ENCODE results near the gene CXCL16.
A peak's percentile ranks its signal among the peaks of the same experiment; 100 is the strongest.

Gene CXCL16, protein sequence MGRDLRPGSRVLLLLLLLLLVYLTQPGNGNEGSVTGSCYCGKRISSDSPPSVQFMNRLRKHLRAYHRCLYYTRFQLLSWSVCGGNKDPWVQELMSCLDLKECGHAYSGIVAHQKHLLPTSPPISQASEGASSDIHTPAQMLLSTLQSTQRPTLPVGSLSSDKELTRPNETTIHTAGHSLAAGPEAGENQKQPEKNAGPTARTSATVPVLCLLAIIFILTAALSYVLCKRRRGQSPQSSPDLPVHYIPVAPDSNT

DNA sequence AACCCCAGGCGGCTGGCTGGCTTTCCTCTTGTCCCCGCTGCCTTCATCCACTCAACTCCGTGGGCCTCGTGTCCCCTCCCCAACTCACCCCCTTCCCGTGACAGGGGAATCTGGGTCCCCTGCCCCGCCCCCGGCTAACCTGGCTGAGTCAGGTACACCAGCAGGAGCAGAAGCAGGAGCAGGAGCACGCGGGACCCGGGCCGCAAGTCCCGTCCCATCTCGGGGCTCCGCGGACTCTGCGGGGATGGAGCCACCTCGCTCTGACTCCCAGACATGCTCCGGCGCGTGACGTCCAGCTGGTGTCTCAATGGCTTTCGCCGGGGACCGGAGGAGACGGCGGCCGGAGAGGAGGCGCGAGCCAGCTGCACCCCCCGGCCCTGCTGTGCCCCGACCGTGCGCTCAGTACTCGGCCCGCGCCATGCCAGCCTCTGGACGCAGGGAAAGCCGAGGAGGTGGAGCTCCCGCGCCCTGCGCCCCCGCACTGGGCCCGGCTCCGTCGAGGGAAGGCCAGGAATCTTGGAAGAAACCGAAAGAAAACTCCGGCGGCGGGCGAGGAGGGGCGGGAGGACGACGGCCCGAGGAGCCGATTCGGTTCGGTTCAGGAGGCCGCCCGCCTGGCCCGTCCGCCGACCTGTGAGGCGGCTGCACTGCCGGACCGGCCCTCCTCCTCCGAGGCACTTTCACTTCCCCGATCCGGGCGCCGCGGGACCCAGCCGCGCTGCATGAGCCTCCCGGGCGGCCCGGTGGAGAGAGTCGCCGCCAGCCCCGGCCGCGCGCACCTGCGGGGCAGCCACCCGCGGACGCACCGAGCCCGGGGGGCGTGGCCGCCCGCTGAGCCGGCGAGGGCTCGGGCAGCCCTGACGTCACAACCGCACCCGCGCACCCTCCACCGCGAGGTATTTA, at the start of gene CXCL16, which contains the start of gene ZMYND15:
TSS of gene CXCL16 (minus strand) at position 807 of the 903 bp plus-strand sequence. CDS start at position 218, 589 bp downstream.
TSS of gene ZMYND15 (plus strand) at position 712 of the 903 bp plus-strand sequence. CDS start 716 bp downstream, outside the sequence.
- DNase-seq (ENCODE audit: low spot score) = peak; percentile 47

DNA sequence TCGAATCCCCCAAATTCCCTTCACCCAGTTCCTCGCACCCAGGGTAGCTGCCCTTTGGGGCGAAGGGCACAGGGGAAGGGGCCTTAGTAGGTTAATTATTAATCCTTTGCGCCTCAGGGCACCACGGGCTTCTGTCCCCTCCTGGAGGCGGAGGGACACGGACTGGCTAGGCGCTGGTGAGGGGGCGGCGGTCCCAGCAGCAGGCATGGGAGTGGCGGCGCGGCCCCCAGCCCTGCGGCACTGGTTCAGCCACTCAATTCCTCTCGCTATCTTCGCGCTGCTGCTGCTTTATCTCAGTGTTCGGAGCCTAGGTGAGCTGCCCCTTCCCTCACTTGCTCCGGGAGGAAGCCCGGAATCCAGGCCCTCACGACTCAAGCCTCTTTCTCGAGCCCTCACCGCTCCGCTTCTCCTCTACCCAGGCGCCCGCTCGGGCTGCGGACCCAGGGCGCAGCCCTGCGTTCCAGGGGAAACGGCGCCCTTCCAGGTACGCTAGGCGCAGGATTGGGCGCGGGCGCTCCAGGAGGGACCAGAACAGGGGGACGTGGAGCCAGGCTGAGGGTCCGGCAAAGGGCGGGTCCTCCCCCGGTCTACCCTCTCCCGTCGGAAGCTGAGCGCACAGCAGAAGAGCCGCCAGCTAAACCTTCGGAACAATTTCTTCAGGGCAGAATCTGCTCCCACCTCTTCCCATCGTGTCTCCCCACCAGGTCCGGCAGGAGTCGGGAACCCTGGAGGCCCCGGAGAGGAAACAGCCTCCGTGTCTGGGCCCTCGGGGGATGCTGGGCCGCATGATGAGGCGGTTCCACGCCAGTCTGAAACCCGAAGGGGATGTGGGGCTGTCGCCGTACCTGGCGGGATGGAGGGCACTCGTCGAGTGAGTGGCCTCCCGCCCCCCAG, 49.3 kb upstream of the CXCL16 start, which contains the start of gene GLTPD2:
TSS of gene GLTPD2 (plus strand) at position 158 of the 894 bp plus-strand sequence. CDS start at position 206, 48 bp downstream.
- DNase-seq (ENCODE audit: low spot score) = no peak

DNA sequence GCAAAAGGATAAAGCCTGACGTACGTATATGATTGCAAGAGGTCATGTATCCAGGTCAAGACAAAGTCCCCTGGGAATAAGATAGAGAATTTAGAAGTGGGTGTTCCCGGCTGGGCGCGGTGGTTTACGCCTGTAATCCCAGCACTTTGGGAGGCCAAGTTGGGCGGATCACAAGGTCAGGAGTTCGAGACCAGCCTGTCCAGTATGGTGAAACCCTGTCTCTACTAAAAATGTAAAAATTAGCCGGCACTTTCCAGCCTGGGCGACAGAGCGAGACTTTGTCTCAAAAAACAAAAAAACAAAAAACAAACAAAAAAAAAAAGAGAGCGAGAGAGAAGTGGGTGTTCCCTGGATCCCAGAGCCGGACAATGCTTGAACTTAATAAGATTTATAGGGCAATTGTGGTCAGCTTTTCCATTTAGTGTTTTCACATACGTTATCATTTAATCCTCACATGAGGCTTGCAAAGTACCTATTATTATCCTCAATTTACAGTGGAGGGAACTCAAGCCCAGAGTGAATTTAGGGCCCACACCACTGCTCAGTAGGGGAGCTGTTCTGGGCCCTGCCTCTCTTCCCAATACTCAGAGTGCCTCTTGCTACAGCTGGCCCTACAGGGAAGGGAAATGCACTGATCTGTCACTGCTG, 48.6 kb upstream of the CXCL16 start:
- DNase-seq (ENCODE audit: low spot score) = no peak

DNA sequence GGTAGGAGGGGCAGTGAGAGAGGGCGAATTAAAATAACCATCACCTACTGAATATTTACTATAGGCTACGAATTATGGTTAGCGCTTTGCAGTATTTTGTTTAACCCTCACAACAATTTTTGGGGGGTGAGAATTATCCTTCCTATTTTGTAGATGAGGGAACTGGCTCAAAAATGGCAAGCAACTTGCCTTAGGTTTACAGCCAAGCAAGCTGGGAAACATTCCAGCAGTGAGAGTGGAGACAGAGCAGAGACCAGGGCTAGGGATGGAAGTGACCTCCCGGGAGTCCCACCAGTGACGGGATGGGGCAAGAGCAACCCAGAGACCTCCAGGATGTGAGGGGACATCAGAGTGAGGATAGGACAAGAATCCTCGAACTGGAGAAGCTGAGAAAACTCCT, 46.8 kb upstream of the CXCL16 start:
- DNase-seq (ENCODE audit: low spot score) = no peak

DNA sequence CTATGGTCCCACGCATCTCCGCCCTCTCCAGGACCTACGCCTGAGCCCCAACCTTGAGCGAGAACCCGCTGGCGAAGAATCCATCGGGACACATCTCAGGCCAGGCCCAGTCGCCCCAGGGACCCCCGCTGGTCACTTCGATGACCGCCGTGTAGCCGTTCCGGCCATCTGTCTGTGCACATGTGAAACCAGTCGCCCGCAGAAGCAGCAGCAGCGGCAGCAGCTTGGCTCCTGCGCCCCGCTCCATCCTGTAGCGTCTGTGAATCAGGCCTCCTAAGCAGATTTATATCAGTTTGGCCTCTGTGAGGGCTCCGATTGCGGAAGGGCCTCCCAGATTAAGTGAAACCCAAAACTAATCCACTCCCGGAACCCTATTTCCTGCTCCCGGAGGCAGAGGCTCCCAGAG, 46.4 kb upstream of the CXCL16 start, which contains the start of gene VMO1:
TSS of gene VMO1 (minus strand) at position 259 of the 406 bp plus-strand sequence. CDS start at position 247, 12 bp downstream.
- DNase-seq (ENCODE audit: low spot score) = no peak

DNA sequence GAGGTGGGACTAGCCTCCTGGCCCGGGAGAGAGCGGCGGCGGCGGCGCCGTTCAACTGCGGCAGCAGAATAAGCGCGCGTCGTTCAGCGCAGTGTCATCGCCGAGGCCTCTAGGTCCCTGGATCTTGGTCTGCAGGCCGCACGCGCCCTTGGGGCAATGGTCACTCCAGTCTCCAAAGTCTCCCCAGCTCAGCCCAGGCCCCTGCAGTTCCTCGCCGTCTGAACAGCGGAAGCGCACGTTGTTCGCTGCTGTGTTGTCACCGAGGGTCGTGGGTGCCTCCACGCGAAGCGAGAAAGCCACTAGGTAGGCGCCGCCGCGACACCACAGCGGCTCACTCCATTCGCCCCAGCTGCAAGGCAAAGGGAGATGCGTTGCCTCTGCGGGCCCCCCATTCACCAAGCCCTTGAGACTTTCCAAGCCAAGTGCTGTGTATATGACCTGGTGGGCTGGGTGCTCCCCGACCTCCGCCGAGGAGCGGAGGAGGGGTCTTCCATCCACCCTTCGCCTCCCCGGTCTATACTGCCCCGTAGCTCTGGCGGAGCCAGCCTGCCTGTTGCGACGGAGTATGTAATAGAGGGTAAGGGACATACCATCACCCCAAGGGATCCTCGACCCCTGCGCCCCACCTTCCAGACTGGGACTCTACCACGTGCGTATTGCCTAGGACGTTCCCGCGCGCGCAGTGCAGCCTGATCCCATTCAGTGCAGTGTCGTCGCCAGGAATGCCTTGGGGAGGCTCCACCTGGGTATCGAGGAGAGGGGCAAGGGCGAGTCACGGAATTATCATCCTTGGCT, 45.8 kb upstream of the CXCL16 start:
- DNase-seq (ENCODE audit: low spot score) = no peak

DNA sequence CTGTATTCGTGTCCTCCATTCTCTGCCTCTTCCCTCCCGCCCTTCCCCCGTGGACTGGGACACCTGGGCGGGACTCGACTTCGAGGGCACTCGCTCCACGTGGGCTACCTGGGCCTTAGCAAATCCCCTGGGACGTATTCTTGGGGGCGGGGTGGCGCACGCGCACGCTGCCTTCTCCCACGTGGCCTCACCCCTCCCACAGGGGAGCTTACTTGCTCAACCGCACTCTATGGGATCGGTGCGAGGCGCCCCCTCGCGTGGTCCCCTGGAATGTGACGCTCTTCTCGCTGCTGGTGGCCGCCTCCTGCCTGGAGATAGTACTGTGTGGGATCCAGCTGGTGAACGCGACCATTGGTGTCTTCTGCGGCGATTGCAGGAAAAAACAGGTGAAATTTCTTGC, 42.9 kb upstream of the CXCL16 start:
- DNase-seq (ENCODE audit: low spot score) = no peak

DNA sequence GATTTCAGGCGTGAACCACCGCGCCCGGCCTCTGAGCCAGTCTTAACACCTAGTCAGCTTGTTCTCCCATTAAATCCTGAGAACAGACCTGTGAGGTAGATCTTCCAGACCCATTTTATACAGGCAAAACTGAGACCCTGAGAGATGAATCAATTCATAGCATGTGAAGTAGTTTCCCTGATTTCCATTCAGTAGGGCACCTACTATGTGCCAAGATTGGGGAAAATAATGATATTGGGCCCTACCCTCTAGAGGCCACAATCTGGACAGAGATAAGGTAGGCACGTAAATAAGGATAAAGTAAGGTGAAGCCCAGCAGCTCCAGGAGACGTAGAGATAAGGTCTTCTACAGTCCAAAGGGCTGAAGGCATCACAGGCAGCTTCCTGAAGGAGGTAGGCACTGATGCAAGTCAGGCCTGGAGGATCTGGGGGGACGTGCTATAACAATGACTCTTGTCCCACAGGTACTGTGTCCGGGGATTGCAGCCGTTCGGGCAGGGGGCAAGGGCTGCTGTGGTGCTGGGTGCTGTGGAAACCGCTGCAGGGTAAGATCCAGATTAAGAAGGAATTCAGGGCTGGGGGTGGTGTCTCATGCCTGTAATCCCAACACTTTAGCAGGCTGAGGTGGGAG, 40.7 kb upstream of the CXCL16 start:
- DNase-seq (ENCODE audit: low spot score) = no peak

DNA sequence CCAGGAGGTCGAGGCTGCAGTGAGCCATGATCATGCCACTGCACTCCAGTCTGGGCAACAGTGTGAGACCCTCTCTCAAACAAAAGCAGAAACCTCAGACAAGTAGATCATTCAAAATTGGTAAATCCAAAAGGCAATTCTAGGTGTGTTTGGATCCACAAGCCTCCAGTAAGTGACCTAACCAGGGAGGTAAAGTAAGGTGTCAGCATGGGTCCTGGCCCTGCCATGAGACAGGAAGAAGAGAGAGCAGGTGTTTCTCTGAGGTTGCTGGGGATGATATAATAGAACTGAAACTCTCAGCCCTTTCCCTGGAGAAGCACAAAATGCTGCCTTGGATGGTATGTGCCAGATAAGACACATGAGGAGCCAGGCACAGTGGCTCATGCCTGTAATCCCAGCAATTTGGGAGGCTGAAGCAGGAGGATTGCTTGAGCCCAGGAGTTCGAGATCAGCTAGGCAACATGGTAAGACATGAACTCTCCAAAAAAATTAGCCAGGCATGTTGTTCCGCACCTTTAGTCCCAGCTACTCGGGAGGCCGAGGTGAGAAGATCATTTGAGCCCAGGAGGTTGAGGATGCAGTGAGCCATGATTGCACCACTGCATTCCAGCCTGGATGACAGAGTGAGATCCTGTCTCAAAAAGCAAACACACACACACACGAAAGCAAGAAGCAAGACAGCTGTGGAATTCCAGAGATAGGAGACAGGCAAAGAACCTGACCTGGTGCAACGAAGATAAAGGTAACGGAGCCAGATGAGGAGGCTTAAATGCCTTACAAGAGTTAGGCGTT, 38.4 kb upstream of the CXCL16 start:
- DNase-seq (ENCODE audit: low spot score) = no peak

DNA sequence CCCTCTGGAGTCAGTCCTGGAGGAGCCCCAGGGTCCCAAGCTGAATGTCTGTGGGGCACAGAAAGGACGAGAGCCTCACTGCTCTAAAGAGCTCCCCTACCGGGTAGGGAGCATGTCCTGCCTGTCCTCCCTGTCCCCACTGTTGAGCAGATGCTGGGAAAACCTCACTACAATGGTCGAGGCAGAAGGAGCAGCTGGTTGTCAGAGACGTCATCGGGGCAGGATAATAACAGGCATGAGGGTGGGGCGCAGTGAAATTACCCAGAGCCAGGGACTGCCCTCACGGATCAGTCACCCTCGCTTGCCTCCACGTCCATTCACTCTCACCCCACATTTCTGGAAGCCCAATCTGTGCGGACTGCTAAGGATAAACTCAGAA, 32.5 kb upstream of the CXCL16 start:
- no peak for DNase-seq (ENCODE audit: low spot score)

DNA sequence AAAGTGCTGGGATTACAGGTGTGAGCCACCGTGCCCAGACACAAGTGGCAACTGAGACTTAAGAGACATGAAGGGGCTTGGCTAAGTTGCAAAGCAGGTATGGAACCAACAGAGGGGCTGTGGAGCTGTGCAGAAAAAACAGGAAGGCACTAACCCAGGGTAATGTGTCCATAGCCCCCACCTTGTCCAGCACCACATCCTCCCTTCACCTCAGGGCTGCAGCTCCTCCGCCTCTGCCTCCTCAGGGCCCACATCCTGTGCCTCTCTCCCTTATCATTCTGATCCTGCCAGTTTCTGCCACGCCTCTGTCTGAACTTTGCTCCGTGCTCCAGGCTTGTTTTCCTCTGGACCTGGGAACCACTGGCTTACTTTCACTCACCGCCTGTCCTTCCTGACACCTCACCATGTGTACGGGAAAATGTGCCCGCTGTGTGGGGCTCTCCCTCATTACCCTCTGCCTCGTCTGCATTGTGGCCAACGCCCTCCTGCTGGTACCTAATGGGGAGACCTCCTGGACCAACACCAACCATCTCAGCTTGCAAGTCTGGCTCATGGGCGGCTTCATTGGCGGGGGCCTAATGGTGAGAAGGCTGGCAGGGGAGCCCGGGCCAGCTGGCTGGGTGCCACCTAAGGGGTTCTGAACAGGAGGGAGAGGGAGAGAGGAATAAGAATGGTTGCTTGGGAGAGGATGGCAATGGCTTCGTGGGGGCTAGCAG, 31.9 kb upstream of the CXCL16 start, which contains the start of gene TM4SF5:
TSS of gene TM4SF5 (plus strand) at position 368 of the 716 bp plus-strand sequence. CDS start at position 405, 37 bp downstream.
- no peak for DNase-seq (ENCODE audit: low spot score)

DNA sequence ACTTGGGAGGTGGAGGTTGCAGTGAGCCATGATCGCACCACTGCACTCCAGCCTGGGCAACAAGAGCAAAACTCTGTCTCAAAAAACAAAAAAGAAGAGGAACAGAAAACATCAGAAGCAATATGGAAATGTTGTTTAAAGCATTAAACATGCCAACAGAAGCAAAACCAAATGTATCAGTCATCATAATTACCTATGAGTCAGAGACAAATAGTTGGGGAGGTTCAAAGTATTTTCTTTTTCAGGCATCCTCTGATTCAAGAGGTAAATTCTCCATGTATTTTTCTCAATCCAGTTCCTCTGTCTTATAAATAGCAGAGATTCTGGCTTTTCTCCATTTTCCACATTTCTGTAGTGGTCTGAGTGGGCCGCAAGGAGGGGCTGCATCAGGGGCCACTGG, 29.9 kb upstream of the CXCL16 start:
- no peak for DNase-seq (ENCODE audit: low spot score)

DNA sequence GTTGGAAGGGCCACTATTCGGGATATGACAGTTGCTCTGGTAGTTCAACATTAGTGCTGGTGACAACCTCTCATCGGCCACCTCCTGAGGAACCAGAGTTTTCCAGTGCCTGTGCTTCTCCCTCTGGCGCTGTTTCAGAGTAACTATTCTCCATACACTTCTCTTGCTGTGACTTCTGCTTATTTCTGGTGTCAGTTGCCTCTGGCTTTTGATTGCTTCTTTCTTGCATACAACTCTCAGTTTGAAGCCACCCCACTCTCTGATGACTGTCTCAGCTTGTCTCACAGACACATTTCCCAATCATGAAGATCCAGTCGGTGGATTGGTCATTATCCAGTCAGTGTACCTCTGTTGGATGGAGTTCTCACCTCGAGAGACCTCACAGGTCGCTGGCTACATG, 28.6 kb upstream of the CXCL16 start:
- DNase-seq (ENCODE audit: low spot score) = no peak

DNA sequence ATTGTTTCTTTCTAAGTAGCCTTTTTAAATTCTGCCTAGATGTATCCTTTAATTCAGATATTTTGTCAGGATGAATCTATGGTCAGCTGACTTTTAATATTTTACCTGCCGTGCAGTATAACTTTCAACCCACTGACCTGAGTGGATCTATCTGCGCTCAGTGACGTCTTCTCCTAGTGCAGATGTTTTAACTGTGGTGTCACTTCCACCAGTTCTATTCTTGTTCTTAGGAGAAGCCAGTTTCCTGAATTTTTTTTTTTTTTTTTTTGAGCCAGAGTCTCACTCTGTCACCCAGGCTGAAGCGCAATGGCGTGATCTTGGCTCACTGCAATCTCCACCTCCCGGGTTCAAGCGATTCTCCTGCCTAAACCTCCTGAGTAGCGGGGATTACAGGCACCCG, 27.0 kb upstream of the CXCL16 start:
- no peak for DNase-seq (ENCODE audit: low spot score)

DNA sequence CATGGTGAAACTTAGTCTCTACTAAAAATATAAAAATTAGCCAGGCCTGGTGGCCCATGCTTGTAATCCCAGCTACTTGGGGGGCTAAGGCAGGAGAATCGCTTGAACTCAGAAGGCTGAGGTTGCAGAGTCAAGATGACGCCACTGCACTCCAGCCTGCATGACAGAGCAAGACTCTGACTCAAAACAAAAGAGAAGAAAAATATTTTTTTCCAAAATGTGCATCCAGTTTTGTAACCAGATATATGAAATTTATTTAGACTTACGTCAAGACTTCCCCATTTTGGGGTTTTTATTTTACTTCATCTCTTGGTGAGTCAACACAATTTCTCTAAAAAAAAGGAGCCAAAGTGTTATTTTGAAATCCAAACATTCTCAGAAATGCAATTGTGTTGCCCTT, 26.5 kb upstream of the CXCL16 start:
- no peak for DNase-seq (ENCODE audit: low spot score)

DNA sequence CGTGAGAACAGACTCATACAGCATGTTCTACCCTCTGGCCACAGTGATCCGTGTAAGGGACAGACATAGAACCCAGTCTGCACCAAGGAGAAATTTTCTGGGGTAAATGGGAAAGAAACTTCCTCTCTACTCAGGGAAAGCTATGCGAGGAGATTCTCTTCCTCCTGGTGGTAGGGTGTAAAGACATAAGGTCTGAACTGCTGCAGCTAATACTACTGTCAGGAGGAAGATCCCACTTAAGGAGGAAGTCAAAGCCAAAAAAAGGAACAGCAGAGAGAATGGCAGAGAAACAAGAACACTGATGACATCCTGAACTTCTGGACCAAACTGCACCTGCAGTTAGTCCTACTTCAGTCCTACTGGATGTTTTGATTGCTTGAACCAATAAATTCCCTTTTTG, 24.9 kb upstream of the CXCL16 start:
- no peak for DNase-seq (ENCODE audit: low spot score)

DNA sequence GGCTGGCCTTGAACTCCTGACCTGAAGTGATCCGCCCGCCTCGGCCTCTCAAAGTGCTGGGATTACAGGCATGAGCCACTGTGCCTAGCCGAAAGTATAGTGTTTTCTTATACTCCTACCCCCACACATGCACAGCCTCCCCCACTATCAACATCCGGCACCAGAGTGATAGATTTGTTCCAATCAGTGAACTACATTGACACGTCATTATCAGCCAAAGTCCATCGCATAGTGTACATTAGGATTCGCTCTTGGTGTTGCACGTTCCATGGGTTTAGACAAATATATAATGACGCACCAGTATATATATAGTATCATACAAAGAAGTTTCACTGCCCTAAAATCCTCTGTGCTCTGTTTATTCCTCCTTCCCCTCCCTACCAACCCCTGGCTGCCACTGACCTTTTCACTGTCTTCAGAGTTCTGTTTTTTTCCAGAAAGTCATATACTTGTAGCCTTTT, 20.1 kb upstream of the CXCL16 start:
- DNase-seq (ENCODE audit: low spot score) = no peak

DNA sequence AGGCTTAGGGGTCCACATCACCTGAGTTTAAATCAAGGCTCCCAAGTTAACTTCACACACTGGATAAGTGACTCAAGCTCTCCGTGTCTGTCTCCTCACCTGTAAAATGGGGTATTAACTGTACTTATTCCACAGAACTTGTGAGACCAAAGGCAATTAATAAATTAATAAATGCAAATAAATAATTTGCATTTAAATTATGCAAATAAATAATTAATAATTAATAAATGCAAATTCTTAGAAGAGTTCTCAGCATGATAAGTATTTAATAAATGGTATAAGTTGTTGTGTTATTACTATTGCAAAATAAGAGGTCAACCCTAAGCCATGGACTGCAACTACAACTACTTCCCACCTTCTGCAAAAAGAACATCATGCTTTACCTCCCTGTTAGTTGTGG, 13.7 kb upstream of the CXCL16 start:
- no peak for DNase-seq (ENCODE audit: low spot score)
